Measurements from ENCODE around the gene INSC.

The INSC gene

GRCh38 chr11:15190611-15191010, 75.9 kb downstream of the INSC start:
- no peak for DNase-seq
- Histone ChIP-seq H3K9me3 (ENCODE audit: control extremely low read depth in 1 of 5, control insufficient read depth in 4 of 5, insufficient read depth in 2 of 5, low read depth in 1 of 5, low read length in 4 of 5) (peaks cover 0 to 6% (median 0%) of the 10 kb centered on the region in 5 experiments), H3K36me3 (ENCODE audit: control insufficient read depth in 4 of 4, insufficient read depth in 4 of 4, low read length in 3 of 4) (no peaks in the 10 kb centered on the region), H3K4me3 (ENCODE audit: control insufficient read depth in 1 of 7, extremely low read depth in 1 of 7, insufficient read depth in 4 of 7, low read depth in 2 of 7, low read length in 6 of 7) (no peak overlapping the region), H3K4me1 (ENCODE audit: control extremely low read depth in 1 of 4, control insufficient read depth in 4 of 4, insufficient read depth in 4 of 4, low read length in 3 of 4) (no peaks in the 10 kb centered on the region), H3K27me3 (replicated peaks in 2 of 5; ENCODE audit: control insufficient read depth in 4 of 5, insufficient read depth in 5 of 5, low read length in 4 of 5) (peaks cover 0 to 6% (median 3%) of the 10 kb centered on the region in 5 experiments), H3K27ac (ENCODE audit: insufficient read depth in 1 of 2, low read depth in 1 of 2, low read length in 2 of 2, poor library complexity in 1 of 2, severe bottlenecking in 2 of 2) (no peak overlapping the region)
- WGBS (ENCODE audit: insufficient coverage): no CpG with 5 or more reads among the region's 3 CpGs
- ChIA-PET CTCF (interaction anchor here (1.0 to 2.7 kb wide), 3 partner anchors 12 to 90 kb away, joined by 3 to 10 read pairs (median 4); no protein-coding TSS in a partner anchor), POLR2A (no interaction called here)

GRCh38 chr11:15192005-15192556, 77.4 kb downstream of the INSC start:
- DNase-seq: no peak
- CTCF ChIA-PET: interaction anchor here (2.7 kb wide), 1 partner anchor 14 kb away, joined by 10 read pairs; no protein-coding TSS in a partner anchor
- Histone ChIP-seq H3K9me3 (ENCODE audit: control extremely low read depth in 1 of 5, control insufficient read depth in 4 of 5, insufficient read depth in 2 of 5, low read depth in 1 of 5, low read length in 4 of 5) (peaks cover 0 to 6% (median 0%) of the 10 kb centered on the region in 5 experiments), H3K27ac (ENCODE audit: insufficient read depth in 1 of 2, low read depth in 1 of 2, low read length in 2 of 2, poor library complexity in 1 of 2, severe bottlenecking in 2 of 2) (no peak overlapping the region), H3K27me3 (replicated peaks in 2 of 5; ENCODE audit: control insufficient read depth in 4 of 5, insufficient read depth in 5 of 5, low read length in 4 of 5) (peaks cover 0 to 5% (median 0%) of the 10 kb centered on the region in 5 experiments), H3K36me3 (ENCODE audit: control insufficient read depth in 4 of 4, insufficient read depth in 4 of 4, low read length in 3 of 4) (no peaks in the 10 kb centered on the region), H3K4me3 (ENCODE audit: control insufficient read depth in 1 of 7, extremely low read depth in 1 of 7, insufficient read depth in 4 of 7, low read depth in 2 of 7, low read length in 6 of 7) (no peak overlapping the region), H3K4me1 (ENCODE audit: control extremely low read depth in 1 of 4, control insufficient read depth in 4 of 4, insufficient read depth in 4 of 4, low read length in 3 of 4) (no peaks in the 10 kb centered on the region)
- 100% methylated on average over 1 of the region's 1 CpG for WGBS (ENCODE audit: insufficient coverage)
- POLR2A ChIA-PET: no interaction called here

- no peak overlapping the region for H3K27ac ChIP-seq (ENCODE audit: insufficient read depth in 1 of 2, low read depth in 1 of 2, low read length in 2 of 2, poor library complexity in 1 of 2, severe bottlenecking in 2 of 2)
- 94% methylated on average over 2 of the region's 2 CpGs for WGBS (ENCODE audit: insufficient coverage)
- DNase-seq: no peak
- no peaks in the 10 kb centered on the region for H3K36me3 ChIP-seq (ENCODE audit: control insufficient read depth in 4 of 4, insufficient read depth in 4 of 4, low read length in 3 of 4)
- H3K4me3 ChIP-seq (ENCODE audit: control insufficient read depth in 1 of 7, extremely low read depth in 1 of 7, insufficient read depth in 4 of 7, low read depth in 2 of 7, low read length in 6 of 7): no peak overlapping the region
- peaks cover 0 to 7% (median 0%) of the 10 kb centered on the region in 5 experiments for H3K27me3 ChIP-seq (replicated peaks in 2 of 5; ENCODE audit: control insufficient read depth in 4 of 5, insufficient read depth in 5 of 5, low read length in 4 of 5)
- H3K4me1 ChIP-seq (ENCODE audit: control extremely low read depth in 1 of 4, control insufficient read depth in 4 of 4, insufficient read depth in 4 of 4, low read length in 3 of 4): no peaks in the 10 kb centered on the region
- ChIA-PET CTCF (interaction anchor here (0.7 to 1.2 kb wide), 4 partner anchors 95 to 287 kb away, joined by 3 to 4 read pairs (median 4); no protein-coding TSS in a partner anchor), POLR2A (no interaction called here)
- no peaks in the 10 kb centered on the region for H3K9me3 ChIP-seq (ENCODE audit: control extremely low read depth in 1 of 5, control insufficient read depth in 4 of 5, insufficient read depth in 2 of 5, low read depth in 1 of 5, low read length in 4 of 5)
Observed at GRCh38 chr11:15194671-15195415, 80.1 kb downstream of the INSC start.

- WGBS (ENCODE audit: insufficient coverage): 65% methylated on average over 2 of the region's 2 CpGs
- no peaks in the 10 kb centered on the region for H3K4me1 ChIP-seq (ENCODE audit: control extremely low read depth in 1 of 4, control insufficient read depth in 4 of 4, insufficient read depth in 4 of 4, low read length in 3 of 4)
- no peak for DNase-seq
- H3K27me3 ChIP-seq (replicated peaks in 2 of 5; ENCODE audit: control insufficient read depth in 4 of 5, insufficient read depth in 5 of 5, low read length in 4 of 5): peaks cover 0 to 7% (median 0%) of the 10 kb centered on the region in 5 experiments
- no peaks in the 10 kb centered on the region for H3K36me3 ChIP-seq (ENCODE audit: control insufficient read depth in 4 of 4, insufficient read depth in 4 of 4, low read length in 3 of 4)
- ChIA-PET CTCF (interaction anchor here (0.7 to 1.2 kb wide), 6 partner anchors 12 to 287 kb away, joined by 3 to 4 read pairs (median 3); no protein-coding TSS in a partner anchor), POLR2A (no interaction called here)
- H3K9me3 ChIP-seq (ENCODE audit: control extremely low read depth in 1 of 5, control insufficient read depth in 4 of 5, insufficient read depth in 2 of 5, low read depth in 1 of 5, low read length in 4 of 5): no peaks in the 10 kb centered on the region
- H3K27ac ChIP-seq (ENCODE audit: insufficient read depth in 1 of 2, low read depth in 1 of 2, low read length in 2 of 2, poor library complexity in 1 of 2, severe bottlenecking in 2 of 2): no peak overlapping the region
- H3K4me3 ChIP-seq (ENCODE audit: control insufficient read depth in 1 of 7, extremely low read depth in 1 of 7, insufficient read depth in 4 of 7, low read depth in 2 of 7, low read length in 6 of 7): no peak overlapping the region
Observed at GRCh38 chr11:15195454-15196200, 80.9 kb downstream of the INSC start.

GRCh38 chr11:15196704-15197103, 82.0 kb downstream of the INSC start:
- no peaks in the 10 kb centered on the region for H3K4me1 ChIP-seq (ENCODE audit: control extremely low read depth in 1 of 4, control insufficient read depth in 4 of 4, insufficient read depth in 4 of 4, low read length in 3 of 4)
- ChIA-PET POLR2A (no interaction called here), CTCF (interaction anchor here (0.8 to 2.2 kb wide), 5 partner anchors 9 to 222 kb away, joined by 3 to 10 read pairs (median 4); no protein-coding TSS in a partner anchor)
- H3K27me3 ChIP-seq (replicated peaks in 2 of 5; ENCODE audit: control insufficient read depth in 4 of 5, insufficient read depth in 5 of 5, low read length in 4 of 5): peaks cover 0 to 7% (median 0%) of the 10 kb centered on the region in 5 experiments
- H3K4me3 ChIP-seq (ENCODE audit: control insufficient read depth in 1 of 7, extremely low read depth in 1 of 7, insufficient read depth in 4 of 7, low read depth in 2 of 7, low read length in 6 of 7): no peak overlapping the region
- no peak for DNase-seq
- no peaks in the 10 kb centered on the region for H3K9me3 ChIP-seq (ENCODE audit: control extremely low read depth in 1 of 5, control insufficient read depth in 4 of 5, insufficient read depth in 2 of 5, low read depth in 1 of 5, low read length in 4 of 5)
- WGBS (ENCODE audit: insufficient coverage): 88% methylated on average over 1 of the region's 1 CpG
- H3K27ac ChIP-seq (ENCODE audit: insufficient read depth in 1 of 2, low read depth in 1 of 2, low read length in 2 of 2, poor library complexity in 1 of 2, severe bottlenecking in 2 of 2): no peak overlapping the region
- H3K36me3 ChIP-seq (ENCODE audit: control insufficient read depth in 4 of 4, insufficient read depth in 4 of 4, low read length in 3 of 4): no peaks in the 10 kb centered on the region

GRCh38 chr11:15197696-15198095, 83.0 kb downstream of the INSC start:
- DNase-seq: no peak
- H3K4me3 ChIP-seq (ENCODE audit: control insufficient read depth in 1 of 7, extremely low read depth in 1 of 7, insufficient read depth in 4 of 7, low read depth in 2 of 7, low read length in 6 of 7): no peak overlapping the region
- H3K4me1 ChIP-seq (ENCODE audit: control extremely low read depth in 1 of 4, control insufficient read depth in 4 of 4, insufficient read depth in 4 of 4, low read length in 3 of 4): no peaks in the 10 kb centered on the region
- peaks cover 0 to 4% (median 0%) of the 10 kb centered on the region in 5 experiments for H3K27me3 ChIP-seq (replicated peaks in 2 of 5; ENCODE audit: control insufficient read depth in 4 of 5, insufficient read depth in 5 of 5, low read length in 4 of 5)
- 95% methylated on average over 2 of the region's 2 CpGs for WGBS (ENCODE audit: insufficient coverage)
- no peaks in the 10 kb centered on the region for H3K36me3 ChIP-seq (ENCODE audit: control insufficient read depth in 4 of 4, insufficient read depth in 4 of 4, low read length in 3 of 4)
- H3K9me3 ChIP-seq (ENCODE audit: control extremely low read depth in 1 of 5, control insufficient read depth in 4 of 5, insufficient read depth in 2 of 5, low read depth in 1 of 5, low read length in 4 of 5): no peaks in the 10 kb centered on the region
- POLR2A ChIA-PET: no interaction called here
- H3K27ac ChIP-seq (ENCODE audit: insufficient read depth in 1 of 2, low read depth in 1 of 2, low read length in 2 of 2, poor library complexity in 1 of 2, severe bottlenecking in 2 of 2): no peak overlapping the region
- CTCF ChIA-PET: interaction anchor here (1.3 to 2.2 kb wide), 3 partner anchors 10 to 13 kb away, joined by 3 to 10 read pairs (median 5); no protein-coding TSS in a partner anchor
